HG03457 (cell line): ENCODE data around the gene ATG9B.

Experiments
- ATAC-seq: cut with Tn5 transposase; IDR thresholded peaks from one replicate; pipeline ENCODE4 v1.9.1; 2021; ENCODE audit warnings: moderate number of reproducible peaks; ENCODE audit not compliant: unreplicated experiment

Gene ATG9B

GRCh38 chr7:151001546-151001945 lies 22.7 kb downstream of the ATG9B start:
- no peak for ATAC-seq

GRCh38 chr7:151000897-151001495 lies 23.3 kb downstream of the ATG9B start:
- ATAC-seq: no peak

GRCh38 chr7:150999497-151000230 lies 24.6 kb downstream of the ATG9B start:
- ATAC-seq: no peak

GRCh38 chr7:150999001-150999400 lies 25.3 kb downstream of the ATG9B start:
- no peak for ATAC-seq

- no peak for ATAC-seq
Measured at GRCh38 chr7:150998341-150998740, 26.0 kb downstream of the ATG9B start.

DNA sequence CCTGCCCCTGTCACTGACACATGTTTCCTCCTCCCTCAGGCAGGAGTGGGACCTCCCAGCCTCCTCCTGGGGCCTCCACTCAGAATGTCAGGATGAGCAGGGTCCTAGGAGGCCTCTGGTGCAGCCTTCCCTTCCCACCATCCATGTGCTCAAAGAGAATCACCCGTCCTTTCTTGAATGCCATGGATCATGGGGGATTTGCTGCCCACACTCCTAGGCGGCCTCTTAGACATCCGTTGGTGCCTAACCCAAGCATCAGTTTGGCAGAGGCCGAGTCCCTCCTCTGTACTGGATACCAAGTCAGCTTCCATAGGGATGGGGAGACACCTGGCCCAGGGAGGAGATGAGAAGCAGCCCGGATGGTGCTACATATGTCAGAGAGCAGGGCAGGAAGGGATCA lies 26.5 kb downstream of the ATG9B start:
- ATAC-seq: no peak

GRCh38 chr7:150997075-150997511 lies 27.2 kb downstream of the ATG9B start:
- no peak for ATAC-seq

DNA sequence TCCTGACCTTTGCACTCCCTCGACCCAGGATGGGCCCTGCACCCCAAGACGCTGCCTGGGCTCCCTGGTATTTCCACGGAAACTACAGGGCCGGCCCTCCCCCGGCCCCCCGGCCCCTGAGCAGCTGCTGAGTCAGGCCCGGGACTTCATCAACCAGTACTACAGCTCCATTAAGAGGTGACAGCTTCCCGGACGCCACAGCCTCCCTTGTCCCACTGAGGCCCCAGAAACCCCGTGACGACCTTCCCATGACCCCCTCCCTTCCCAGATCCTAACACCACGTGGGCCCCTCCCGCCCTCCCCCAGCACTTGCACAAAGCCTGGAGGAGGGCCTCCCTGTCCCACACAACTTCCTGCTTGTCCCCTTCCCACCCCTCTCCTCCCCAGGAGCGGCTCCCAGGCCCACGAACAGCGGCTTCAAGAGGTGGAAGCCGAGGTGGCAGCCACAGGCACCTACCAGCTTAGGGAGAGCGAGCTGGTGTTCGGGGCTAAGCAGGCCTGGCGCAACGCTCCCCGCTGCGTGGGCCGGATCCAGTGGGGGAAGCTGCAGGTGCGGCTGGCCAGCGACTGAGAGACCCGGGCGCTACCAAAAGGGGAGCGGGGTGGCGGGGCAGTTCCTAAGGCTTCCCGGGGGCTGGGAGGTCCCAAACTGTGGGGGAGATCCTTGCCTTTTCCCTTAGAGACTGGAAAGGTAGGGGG lies 27.8 kb downstream of the ATG9B start:
- ATAC-seq: no peak

DNA sequence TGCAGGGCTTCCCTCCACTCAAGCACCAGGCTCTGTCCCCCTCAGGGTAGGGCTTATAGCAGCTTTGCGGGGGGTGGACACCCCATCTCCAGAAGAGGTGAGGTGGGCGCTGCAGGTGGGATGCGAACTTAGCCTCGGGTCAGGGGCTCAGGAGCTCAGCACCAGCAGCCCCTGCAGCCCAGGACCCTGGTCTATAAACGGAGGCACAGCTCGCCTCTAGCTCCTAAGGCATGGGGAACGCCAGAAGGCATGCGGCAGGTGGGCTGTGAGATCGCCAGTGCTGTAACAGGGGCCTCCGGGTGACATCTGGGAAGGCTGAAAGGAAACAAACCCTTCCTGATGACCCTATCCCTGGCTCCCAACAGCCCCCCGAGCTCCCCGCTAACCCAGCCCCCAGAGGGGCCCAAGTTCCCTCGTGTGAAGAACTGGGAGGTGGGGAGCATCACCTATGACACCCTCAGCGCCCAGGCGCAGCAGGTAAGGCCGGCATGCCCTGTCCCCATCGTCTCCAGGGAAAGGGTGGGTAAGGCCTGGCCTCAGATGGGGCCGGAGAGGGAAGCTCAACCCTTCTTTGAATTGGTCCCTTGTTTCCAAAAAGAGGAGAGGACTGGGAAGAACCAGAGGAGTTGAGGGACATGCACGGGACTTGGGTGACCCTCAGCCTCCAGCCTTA lies 29.3 kb downstream of the ATG9B start:
- ATAC-seq: no peak

GRCh38 chr7:150994141-150994837 lies 30.0 kb downstream of the ATG9B start:
- ATAC-seq: no peak

DNA sequence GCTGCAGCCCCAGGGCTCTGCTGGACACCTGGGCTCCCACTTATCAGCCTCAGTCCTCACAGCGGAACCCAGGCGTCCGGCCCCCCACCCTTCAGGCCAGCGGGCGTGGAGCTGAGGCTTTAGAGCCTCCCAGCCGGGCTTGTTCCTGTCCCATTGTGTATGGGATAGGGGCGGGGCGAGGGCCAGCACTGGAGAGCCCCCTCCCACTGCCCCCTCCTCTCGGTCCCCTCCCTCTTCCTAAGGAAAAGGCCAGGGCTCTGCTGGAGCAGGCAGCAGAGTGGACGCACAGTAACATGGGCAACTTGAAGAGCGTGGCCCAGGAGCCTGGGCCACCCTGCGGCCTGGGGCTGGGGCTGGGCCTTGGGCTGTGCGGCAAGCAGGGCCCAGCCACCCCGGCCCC lies 30.8 kb downstream of the ATG9B start:
- no peak for ATAC-seq

- ATAC-seq: no peak
Measured at GRCh38 chr7:150992833-150993302, 31.4 kb downstream of the ATG9B start.

DNA sequence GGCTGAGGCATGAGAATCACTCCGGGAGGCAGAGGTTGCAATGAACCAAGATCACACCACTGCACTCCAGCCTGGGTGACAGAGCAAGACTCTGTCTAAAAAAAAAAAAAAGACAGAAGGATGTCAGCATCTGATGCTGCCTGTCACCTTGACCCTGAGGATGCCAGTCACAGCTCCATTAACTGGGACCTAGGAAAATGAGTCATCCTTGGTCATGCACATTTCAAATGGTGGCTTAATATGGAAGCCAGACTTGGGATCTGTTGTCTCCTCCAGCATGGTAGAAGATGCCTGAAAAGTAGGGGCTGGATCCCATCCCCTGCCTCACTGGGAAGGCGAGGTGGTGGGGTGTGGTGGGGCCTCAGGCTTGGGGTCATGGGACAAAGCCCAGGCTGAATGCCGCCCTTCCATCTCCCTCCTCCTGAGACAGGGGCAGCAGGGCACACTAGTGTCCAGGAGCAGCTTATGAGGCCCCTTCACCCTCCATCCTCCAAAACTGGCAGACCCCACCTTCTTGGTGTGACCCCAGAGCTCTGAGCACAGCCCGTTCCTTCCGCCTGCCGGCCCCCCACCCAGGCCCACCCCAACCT lies 32.1 kb downstream of the ATG9B start:
- ATAC-seq: no peak

DNA sequence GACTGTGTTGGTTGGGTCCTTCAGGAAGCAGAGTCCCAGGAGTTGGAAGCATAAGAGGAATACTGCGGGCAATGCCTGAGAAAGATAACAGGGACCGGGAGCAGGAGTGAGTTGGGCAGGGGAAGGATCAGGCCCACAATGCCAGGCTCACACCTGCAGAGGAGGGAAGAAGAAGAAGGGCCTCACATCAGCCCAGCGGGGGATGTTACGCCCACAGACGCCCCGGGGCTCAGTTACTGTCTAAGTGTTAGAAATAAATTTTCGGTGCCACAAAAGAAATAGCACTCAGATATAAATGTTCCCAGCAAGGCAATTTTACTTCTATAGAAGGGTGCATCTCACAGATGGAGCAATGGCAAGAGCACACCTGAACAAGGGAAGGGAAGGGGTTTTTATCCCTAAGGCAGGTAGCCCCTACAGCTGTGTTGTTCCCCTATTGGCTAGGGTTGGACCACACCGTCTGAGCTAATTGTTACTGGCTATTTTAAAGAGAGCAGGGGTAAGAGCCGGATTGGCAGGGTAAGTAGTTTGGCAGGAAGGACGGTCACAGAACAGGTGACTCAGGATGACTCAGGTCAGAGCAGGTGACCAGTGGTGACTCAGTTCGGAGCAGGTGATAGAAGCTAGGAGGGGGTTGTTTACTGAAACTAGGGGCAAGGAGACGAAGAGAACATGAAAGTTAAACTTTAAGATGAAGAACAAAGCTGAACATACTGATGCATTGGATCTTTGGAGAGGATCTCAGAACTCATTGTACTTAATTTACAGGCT lies 33.7 kb downstream of the ATG9B start, which contains the start of gene NOS3:
Gene NOS3 (plus strand): TSS at position 602 of the 771 bp plus-strand sequence. CDS start 2,787 bp downstream, outside the sequence.
- no peak for ATAC-seq

DNA sequence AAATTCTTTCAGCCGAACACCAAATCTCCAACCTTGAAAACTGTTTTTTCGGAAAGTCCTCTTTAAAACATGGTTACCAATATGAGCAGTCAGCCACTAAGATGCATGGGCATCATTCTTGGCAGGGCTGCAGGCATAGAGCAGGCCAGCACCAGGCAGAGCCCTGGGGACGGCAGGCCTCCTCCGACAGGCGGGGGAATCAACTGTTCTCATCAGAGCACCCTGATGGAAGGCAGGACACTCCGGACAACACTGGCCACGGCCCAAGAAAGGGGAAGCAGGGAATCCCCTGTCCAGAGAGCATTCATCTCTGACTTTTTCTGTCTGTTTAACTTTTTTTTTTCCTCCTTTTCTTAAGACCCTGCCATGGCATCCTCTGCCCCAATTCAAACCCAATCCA lies 34.8 kb downstream of the ATG9B start:
- no peak for ATAC-seq

- ATAC-seq: no peak
Measured at GRCh38 chr7:150988230-150989226, 35.8 kb downstream of the ATG9B start.

DNA sequence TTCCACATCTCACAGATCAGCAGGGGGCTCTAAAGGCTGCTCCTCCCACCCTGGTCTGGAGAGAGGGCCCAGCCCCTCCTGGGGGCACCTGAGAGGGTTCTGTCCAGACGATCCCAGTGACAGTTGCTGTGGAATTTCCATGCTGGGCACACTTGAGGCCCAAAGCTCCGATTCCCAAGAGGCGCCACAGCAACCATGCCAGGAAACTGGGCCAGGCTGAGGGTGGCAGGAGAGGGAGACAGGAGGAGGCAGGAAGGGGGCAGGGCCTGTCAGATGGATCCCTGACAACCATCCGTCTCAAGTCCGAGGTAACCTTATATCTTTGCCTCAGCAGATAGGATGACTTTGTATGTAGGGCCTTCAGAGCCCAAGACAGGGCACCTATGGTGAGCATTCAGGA lies 37.7 kb downstream of the ATG9B start:
- ATAC-seq: no peak

GRCh38 chr7:150986099-150986512 lies 38.2 kb downstream of the ATG9B start:
- no peak for ATAC-seq
